Measurements from ENCODE around the gene DCTD.

DCTD gene

DNA sequence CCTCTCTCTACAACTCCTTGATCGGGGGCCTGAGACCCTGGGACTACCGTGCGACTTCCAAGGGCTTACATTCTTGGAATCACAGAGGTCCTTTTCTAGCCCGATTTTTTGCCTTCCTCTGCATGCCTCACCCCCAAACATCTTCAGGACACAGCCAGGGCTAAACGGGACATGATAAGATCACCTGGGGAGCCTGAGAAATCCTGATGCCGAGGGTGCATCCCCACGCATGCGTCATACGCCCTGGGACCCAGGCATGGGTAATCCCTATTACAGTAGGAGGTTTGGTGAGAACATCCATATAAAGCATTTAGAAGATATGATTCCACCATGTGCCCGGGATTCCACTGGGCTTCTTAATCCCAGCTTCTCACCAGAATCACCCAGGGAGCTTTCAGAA, 77.1 kb downstream of the DCTD start:
- no peak for DNase-seq (ENCODE audit: low read depth in 3 of 3)

Measured in stimulated activated CD4-positive, alpha-beta T cell treated with anti-CD3 and anti-CD28 coated beads, TNF-alpha, amount 100 ng/mL, for 48 hours (primary cell).